ENCODE results near the gene C16orf90.

C16orf90 gene

DNA sequence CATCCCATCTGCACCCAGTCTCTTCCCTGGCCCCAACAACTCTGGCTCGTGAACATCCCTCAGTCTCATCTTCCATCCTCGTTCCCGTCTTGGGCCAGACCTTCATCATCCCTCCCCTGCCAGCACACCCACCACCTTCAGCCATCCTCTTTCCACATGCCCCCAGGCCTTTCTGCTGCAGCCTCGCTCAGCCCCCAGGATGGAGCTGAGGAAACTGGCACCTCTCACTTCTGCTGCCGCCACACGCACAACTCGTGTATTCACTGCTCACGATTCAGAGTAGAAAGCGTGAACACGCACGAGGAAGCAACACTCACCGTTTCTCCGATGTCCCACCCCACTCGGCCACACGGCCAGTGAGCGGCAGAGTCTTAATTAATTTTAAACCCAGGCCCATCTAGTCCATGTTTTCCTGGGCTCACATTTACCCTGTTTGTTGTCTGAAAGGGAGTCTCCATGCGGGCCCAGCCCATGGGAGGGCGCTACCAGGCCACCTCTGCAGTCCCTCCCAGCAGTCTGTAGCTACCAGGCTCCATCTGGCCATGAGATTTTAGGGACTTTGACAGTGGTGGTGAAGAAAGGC, 12.5 kb downstream of the C16orf90 start:
- Histone ChIP-seq H3K9me2 (replicated peaks; ENCODE audit: insufficient read depth, low read length) (no peaks in the 10 kb centered on the region), H3K27ac (ENCODE audit: low read depth, low read length) (no peak overlapping the region), H3K4me2 (ENCODE audit: low read depth, low read length, poor library complexity, severe bottlenecking) (no peak overlapping the region), H3K4me3 (ENCODE audit: insufficient read depth, low read length, poor library complexity, severe bottlenecking) (no peak overlapping the region), H3F3A (ENCODE audit: insufficient read depth) (no peaks in the 10 kb centered on the region), H3K9me3 (ENCODE audit: insufficient read depth, low read length) (no peaks in the 10 kb centered on the region), H3K36me3 (ENCODE audit: low read length) (no peaks in the 10 kb centered on the region), H3K79me2 (ENCODE audit: insufficient read depth, low read length) (peaks cover 18% of the 10 kb centered on the region), H3K9ac (ENCODE audit: low read length) (no peak overlapping the region), H3K27me3 (ENCODE audit: low read length) (no peaks in the 10 kb centered on the region), H2AFZ (ENCODE audit: low read depth, low read length, severe bottlenecking) (no peak overlapping the region), H4K20me1 (ENCODE audit: low read depth, low read length) (no peaks in the 10 kb centered on the region; the same call in 1 of the 2 replicates)
- TF ChIP-seq, protein P1, sequence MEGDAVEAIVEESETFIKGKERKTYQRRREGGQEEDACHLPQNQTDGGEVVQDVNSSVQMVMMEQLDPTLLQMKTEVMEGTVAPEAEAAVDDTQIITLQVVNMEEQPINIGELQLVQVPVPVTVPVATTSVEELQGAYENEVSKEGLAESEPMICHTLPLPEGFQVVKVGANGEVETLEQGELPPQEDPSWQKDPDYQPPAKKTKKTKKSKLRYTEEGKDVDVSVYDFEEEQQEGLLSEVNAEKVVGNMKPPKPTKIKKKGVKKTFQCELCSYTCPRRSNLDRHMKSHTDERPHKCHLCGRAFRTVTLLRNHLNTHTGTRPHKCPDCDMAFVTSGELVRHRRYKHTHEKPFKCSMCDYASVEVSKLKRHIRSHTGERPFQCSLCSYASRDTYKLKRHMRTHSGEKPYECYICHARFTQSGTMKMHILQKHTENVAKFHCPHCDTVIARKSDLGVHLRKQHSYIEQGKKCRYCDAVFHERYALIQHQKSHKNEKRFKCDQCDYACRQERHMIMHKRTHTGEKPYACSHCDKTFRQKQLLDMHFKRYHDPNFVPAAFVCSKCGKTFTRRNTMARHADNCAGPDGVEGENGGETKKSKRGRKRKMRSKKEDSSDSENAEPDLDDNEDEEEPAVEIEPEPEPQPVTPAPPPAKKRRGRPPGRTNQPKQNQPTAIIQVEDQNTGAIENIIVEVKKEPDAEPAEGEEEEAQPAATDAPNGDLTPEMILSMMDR (IDR thresholded peaks at IDR 0.05; ENCODE audit: insufficient read depth, low read length, poor library complexity, severe bottlenecking): no peak
- no peak for TF ChIP-seq EZH2phosphoT487 (conservative IDR thresholded peaks at IDR 0.05; ENCODE audit: low read length)

DNA sequence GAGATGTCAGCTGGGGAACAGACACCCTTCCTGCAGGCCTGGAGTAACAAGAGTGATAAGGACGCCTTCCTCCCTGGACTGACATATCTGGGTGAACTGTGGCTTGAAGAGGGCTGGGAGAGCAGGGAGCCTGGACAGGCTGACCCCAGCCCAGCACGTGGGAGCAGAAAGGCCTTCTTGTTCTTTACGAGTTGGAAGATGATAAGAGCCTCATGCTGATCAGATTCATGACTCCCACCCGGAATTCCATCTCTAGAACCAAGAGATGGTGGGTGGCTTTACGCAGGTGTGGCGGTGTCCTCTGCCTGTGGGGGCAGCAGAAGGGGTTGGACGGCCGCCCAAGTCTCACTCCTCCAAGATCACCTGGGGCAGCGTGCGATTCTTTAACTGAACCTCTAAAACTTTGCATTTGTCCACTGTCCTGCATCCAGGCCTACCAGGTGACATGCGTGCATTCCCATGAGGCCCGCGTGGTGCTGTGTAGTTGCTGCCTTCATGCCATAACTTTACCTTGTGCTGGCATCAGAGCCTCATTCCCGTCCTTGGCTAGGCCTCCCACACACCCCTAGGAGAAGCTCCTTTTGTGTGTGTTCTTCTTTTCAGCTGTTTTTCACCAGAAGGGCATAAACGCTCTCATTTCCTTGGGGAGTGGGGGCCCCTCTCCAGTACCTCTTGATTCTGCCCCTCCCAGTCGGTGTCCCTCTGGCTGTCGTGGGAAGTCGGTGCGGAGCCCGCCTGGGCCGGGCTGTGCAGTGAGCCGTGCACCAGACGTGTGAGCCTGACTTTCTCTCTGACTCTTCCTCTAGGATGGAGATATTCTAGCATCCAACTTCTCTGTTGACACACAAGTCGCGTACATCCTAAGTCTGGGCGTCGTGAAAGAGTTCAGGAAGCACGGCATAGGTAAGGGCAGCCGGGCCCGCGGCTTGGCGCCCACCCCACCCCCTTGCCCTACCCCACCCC, 13.3 kb downstream of the C16orf90 start:
- no peaks in the 10 kb centered on the region for H3K36me3 ChIP-seq (ENCODE audit: low read length)

DNA sequence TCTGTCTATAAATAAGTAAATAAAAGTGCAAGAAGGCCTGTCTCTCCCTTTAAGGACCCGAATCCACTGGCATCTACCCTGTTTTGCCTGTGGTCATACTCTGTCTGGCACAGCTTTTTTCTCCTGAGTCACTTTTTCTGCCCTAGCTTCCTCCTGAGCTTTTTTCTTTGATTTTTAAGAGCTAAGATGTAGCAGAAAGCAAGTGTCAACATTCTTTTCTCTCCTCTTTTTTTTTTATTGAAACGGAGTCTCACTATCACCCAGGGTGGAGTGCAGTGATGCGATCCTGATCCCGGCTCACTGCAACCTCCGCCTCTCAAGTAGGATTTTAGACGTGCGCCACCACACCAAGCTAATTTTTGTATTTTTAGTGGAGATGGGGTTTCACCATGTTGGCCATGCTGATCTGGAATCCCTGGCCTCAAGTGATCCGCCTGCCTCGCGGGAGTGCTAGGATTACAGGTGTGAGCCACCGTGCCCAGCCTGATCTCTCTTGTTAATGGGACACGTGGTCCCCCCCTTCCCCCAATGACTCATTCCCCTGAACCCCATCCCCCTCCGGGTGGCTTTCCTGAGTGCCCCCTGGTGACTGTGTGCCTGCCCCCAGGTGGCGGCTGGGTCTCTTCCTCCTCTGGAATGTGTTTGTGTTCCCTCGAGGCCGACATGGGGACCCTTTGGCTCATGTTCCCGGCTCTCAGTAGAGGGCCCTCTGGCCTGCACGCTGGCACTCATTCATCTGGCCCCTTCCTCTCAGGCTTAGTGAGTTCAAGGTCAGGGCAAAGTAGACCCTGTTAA, 14.2 kb downstream of the C16orf90 start:
- no peak for TF ChIP-seq EZH2phosphoT487 (conservative IDR thresholded peaks at IDR 0.05; ENCODE audit: low read length)
- TF ChIP-seq, protein P1 (IDR thresholded peaks at IDR 0.05; ENCODE audit: insufficient read depth, low read length, poor library complexity, severe bottlenecking): no peak
- Histone ChIP-seq H3K79me2 (ENCODE audit: insufficient read depth, low read length) (peaks cover 31% of the 10 kb centered on the region), H3K4me3 (ENCODE audit: insufficient read depth, low read length, poor library complexity, severe bottlenecking) (no peak overlapping the region), H3K27ac (ENCODE audit: low read depth, low read length) (no peak overlapping the region), H3K36me3 (ENCODE audit: low read length) (no peaks in the 10 kb centered on the region), H4K20me1 (ENCODE audit: low read depth, low read length) (no peaks in the 10 kb centered on the region; the same call in 1 of the 2 replicates), H3K9me3 (ENCODE audit: insufficient read depth, low read length) (no peaks in the 10 kb centered on the region), H3K27me3 (ENCODE audit: low read length) (no peaks in the 10 kb centered on the region), H3K9me2 (replicated peaks; ENCODE audit: insufficient read depth, low read length) (no peaks in the 10 kb centered on the region), H3F3A (ENCODE audit: insufficient read depth) (no peaks in the 10 kb centered on the region), H2AFZ (ENCODE audit: low read depth, low read length, severe bottlenecking) (no peak overlapping the region), H3K9ac (ENCODE audit: low read length) (no peak overlapping the region), H3K4me2 (ENCODE audit: low read depth, low read length, poor library complexity, severe bottlenecking) (no peak overlapping the region)

More for the DNA sequence above, 13.3 kb downstream of the C16orf90 start:
- no peak overlapping the region for H3K4me3 ChIP-seq (ENCODE audit: insufficient read depth, low read length, poor library complexity, severe bottlenecking)
- no peaks in the 10 kb centered on the region for H3F3A ChIP-seq (ENCODE audit: insufficient read depth)
- no peak overlapping the region for H3K27ac ChIP-seq (ENCODE audit: low read depth, low read length)
- peaks cover 22% of the 10 kb centered on the region for H3K79me2 ChIP-seq (ENCODE audit: insufficient read depth, low read length)
- H3K4me2 ChIP-seq (ENCODE audit: low read depth, low read length, poor library complexity, severe bottlenecking): no peak overlapping the region
- no peak overlapping the region for H2AFZ ChIP-seq (ENCODE audit: low read depth, low read length, severe bottlenecking)
- no peaks in the 10 kb centered on the region for H3K27me3 ChIP-seq (ENCODE audit: low read length)
- H3K9me3 ChIP-seq (ENCODE audit: insufficient read depth, low read length): no peaks in the 10 kb centered on the region
- no peak for TF ChIP-seq EZH2phosphoT487 (conservative IDR thresholded peaks at IDR 0.05; ENCODE audit: low read length)
- TF ChIP-seq, protein P1 (IDR thresholded peaks at IDR 0.05; ENCODE audit: insufficient read depth, low read length, poor library complexity, severe bottlenecking): no peak
- no peak overlapping the region for H3K9ac ChIP-seq (ENCODE audit: low read length)
- H3K9me2 ChIP-seq (replicated peaks; ENCODE audit: insufficient read depth, low read length): no peaks in the 10 kb centered on the region
- H4K20me1 ChIP-seq (ENCODE audit: low read depth, low read length): no peaks in the 10 kb centered on the region; the same call in 1 of the 2 replicates
